ENCODE measurements around the gene UTF1. TPM values are rescaled to one million over a fixed set of nuclear protein-coding genes. Genes with fewer than 3 reads are reported as not detected.

UTF1 gene
- total and polyA plus RNA-seq, 9 of the 15 experiments (the other 6 are each of a cell fraction or from before 2014, with no cell fraction given), result 0.35 to 0.46 TPM; not detected in 7

DNA sequence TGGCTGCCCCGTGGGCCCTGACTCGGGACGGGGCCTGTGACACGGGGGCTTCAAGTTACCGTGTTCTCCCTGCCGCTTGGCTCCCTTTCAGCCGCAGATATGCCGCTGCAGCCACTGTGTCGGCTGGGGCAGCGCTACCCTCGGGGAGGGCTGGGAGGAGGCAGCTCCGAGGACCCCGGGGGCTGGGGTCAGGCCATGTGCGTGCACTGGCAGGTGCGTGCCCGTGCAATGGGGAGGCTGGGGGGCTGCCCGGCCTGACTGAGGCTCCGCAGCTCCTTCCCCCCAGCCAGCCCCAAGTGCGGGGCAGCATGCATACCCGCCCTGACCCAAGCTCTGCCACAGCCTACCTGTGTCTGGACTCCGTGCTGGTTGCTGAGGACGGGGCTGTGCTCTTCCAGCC lies 40.8 kb upstream of the UTF1 start (continued):
- TF ChIP-seq, protein P1, sequence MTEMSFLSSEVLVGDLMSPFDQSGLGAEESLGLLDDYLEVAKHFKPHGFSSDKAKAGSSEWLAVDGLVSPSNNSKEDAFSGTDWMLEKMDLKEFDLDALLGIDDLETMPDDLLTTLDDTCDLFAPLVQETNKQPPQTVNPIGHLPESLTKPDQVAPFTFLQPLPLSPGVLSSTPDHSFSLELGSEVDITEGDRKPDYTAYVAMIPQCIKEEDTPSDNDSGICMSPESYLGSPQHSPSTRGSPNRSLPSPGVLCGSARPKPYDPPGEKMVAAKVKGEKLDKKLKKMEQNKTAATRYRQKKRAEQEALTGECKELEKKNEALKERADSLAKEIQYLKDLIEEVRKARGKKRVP (CRISPR knock-in tag; IDR thresholded peaks at IDR 0.05), result no peak
- TF ChIP-seq SMARCE1 (IDR thresholded peaks at IDR 0.05), result no peak
- TF ChIP-seq, protein P2, sequence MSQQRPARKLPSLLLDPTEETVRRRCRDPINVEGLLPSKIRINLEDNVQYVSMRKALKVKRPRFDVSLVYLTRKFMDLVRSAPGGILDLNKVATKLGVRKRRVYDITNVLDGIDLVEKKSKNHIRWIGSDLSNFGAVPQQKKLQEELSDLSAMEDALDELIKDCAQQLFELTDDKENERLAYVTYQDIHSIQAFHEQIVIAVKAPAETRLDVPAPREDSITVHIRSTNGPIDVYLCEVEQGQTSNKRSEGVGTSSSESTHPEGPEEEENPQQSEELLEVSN (IDR thresholded peaks at IDR 0.05; ENCODE audit: borderline replicate concordance in 1 of 2, extremely low read depth in 1 of 2, insufficient read depth in 1 of 2, insufficient read length in 1 of 2, low read depth in 1 of 2, low read length in 1 of 2, poor library complexity in 1 of 2, severe bottlenecking in 1 of 2), result no peak

DNA sequence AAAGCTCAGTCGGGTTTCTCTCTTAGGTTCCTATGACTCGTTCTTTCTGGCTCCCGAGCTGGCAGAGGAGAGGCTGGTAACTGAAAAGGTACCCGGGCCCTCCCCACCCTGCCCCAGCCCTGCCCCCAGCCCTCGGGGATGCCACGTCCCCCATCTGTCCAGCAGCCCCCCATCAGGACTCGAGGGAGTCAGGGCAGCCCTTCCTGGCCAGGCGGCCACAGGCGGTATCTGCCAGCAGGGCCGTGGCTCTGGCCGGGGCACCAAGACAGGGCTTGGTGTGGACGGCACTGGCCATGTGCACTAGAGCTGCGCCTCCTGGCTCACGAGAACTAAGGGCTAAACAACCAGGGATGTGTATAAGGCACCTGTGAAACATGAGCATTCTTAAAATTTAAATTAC lies 40.3 kb upstream of the UTF1 start:
- Histone ChIP-seq H3K27ac (ENCODE audit: extremely low read depth, low read depth, low read length) (no peak overlapping the region), H3K4me2 (ENCODE audit: insufficient read depth, low read length) (no peak overlapping the region), H2AFZ (ENCODE audit: low read depth, low read length) (no peak overlapping the region), H3K36me3 (ENCODE audit: control insufficient read depth, insufficient read depth, low read length) (no peaks in the 10 kb centered on the region), H4K20me1 (replicated peaks; ENCODE audit: control insufficient read depth, insufficient read depth, low read length) (peaks cover 3% of the 10 kb centered on the region; the same call in 1 of the 2 replicates), H3K4me1 (replicated peaks in 1 of 2; ENCODE audit: control insufficient read depth in 2 of 2, insufficient read depth in 2 of 2, low read length in 2 of 2) (peaks cover 0 to 23% of the 10 kb centered on the region in 2 experiments; a peak in 2 of 5 replicates), H3K79me2 (ENCODE audit: control insufficient read depth, insufficient read depth, low read length) (no peaks in the 10 kb centered on the region), H3K4me3 (no peak overlapping the region), H3K27me3 (ENCODE audit: control insufficient read depth in 2 of 2, insufficient read depth in 2 of 2, low read length in 2 of 2) (peaks cover 5 to 45% of the 10 kb centered on the region in 2 experiments; a peak in 4 of 5 replicates), H3K9ac (ENCODE audit: insufficient read depth in 1 of 2, low read depth in 2 of 2, low read length in 2 of 2) (no peak overlapping the region), H3K9me1 (ENCODE audit: control insufficient read depth, insufficient read depth, low read length) (no peaks in the 10 kb centered on the region), H3K9me3 (replicated peaks; ENCODE audit: control insufficient read depth, insufficient read depth, low read depth, low read length) (no peaks in the 10 kb centered on the region)
- no peak for FAIRE-seq
- BruUV-seq (replicated peaks), result no TSS peak
- no peak for DNase-seq (ENCODE audit: extremely low read depth in 1 of 4, low spot score in 3 of 4)
- CTCF ChIA-PET (ENCODE audit: low intra/inter-chr PET ratio), result no interaction called here
- TF ChIP-seq MTF1 (CRISPR knock-in tag; IDR thresholded peaks at IDR 0.05; ENCODE audit: borderline replicate concordance), result no peak
- TF ChIP-seq ZKSCAN1 (IDR thresholded peaks at IDR 0.05; ENCODE audit: low read depth, low read length), result no peak
- no peak for TF ChIP-seq PCBP2 (IDR thresholded peaks at IDR 0.05; ENCODE audit: low read depth, low read length, poor library complexity, severe bottlenecking)
- WGBS (ENCODE audit: insufficient coverage, low coverage, missing lambda C conversion rate), result 2% methylated on average over 5 of the region's 14 CpGs
- POLR2A ChIA-PET, result no interaction called here
- no peak for ATAC-seq
- intact Hi-C loops (cut with micrococcal nuclease) (no loop called here), in situ Hi-C loops (cut with MboI) (no loop called here)

All from K562 (cell line).